ENCODE data around the gene ENKUR.

ENKUR gene, protein sequence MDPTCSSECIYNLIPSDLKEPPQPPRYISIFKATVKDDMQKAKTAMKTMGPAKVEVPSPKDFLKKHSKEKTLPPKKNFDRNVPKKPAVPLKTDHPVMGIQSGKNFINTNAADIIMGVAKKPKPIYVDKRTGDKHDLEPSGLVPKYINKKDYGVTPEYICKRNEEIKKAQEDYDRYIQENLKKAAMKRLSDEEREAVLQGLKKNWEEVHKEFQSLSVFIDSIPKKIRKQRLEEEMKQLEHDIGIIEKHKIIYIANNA

DNA sequence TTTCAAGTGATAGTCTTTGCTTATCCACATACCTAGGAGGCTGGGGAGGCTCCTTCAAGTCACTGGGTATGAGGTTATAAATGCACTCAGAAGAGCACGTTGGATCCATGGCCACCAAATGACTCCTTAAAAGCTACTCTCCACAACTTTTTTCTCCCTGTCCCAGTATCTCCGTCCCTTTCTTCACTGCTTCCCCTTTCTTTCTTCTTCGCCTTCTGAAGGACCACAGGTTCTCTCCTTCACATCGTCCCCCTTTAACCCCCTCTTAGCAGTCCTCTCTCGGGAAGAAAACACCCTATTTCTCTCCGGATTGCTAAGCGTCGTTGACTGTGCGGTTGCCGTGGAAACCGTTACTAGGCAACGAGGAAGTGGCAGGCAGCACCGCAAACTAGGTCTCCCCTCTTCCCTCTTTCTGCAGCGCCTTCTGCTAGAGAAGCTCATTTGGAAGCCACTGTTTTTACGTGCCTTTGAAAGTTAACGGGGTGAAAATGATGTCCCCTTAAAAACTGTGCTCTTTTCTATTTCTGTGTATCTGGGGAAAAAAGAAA lies at the start of gene ENKUR:
ENKUR (minus strand) TSS at position 331 of the 548 bp plus-strand sequence; CDS start at position 109, 222 bp downstream.
- peak; percentile 86 for DNase-seq (ENCODE audit: low read depth, low spot score)
- Histone ChIP-seq H3K9ac (ENCODE audit: insufficient read length, low read depth) (peak within 1 kb of the TSS; percentile 95), H3K27me3 (ENCODE audit: insufficient read depth, insufficient read length) (no peaks in the 10 kb centered on the region), H3K36me3 (ENCODE audit: insufficient read depth, insufficient read length, low read length) (no peaks in the 10 kb centered on the region), H3K4me1 (ENCODE audit: insufficient read depth, insufficient read length) (no peaks in the 10 kb centered on the region), H3K4me3 (ENCODE audit: insufficient read length, low read depth) (peak within 1 kb of the TSS; percentile 95), H3K9me3 (ENCODE audit: insufficient read depth, low read length) (no peaks in the 10 kb centered on the region)
- TF ChIP-seq ZNF274 (IDR thresholded peaks at IDR 0.05; ENCODE audit: low read depth, low read length) (no peak), YY1 (IDR thresholded peaks at IDR 0.05; ENCODE audit: insufficient read depth, insufficient read length) (no peak), SUZ12 (IDR thresholded peaks at IDR 0.05; ENCODE audit: extremely low read depth, insufficient read depth, insufficient read length) (no peak)

DNA sequence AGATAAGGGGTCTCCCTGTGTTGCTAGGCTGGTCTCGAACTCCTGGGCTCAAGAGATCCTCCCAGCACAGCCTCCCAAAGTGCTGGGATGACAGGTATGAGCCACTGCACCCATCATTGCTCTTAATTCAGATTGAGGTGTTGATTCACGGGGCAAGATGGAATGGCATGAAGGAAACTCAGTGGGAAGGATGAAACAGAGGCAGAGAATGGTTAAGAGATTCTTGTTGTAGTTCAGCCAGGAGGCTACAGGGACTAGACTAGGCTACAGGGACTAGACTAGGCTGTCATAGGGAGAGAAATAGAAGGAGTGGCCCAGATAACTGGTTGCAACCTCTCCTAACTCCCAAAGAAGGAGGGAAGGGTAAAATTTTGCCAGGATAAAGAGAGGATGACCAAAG lies 48.4 kb upstream of the ENKUR start:
- Histone ChIP-seq H3K27me3 (ENCODE audit: insufficient read depth, insufficient read length) (peaks cover 23% of the 10 kb centered on the region), H3K4me1 (ENCODE audit: insufficient read depth, insufficient read length) (peaks cover 10% of the 10 kb centered on the region), H3K4me3 (ENCODE audit: insufficient read length, low read depth) (no peak overlapping the region), H3K9ac (ENCODE audit: insufficient read length, low read depth) (no peak overlapping the region), H3K9me3 (ENCODE audit: insufficient read depth, low read length) (peaks cover 5% of the 10 kb centered on the region), H3K36me3 (ENCODE audit: insufficient read depth, insufficient read length, low read length) (no peaks in the 10 kb centered on the region)
- TF ChIP-seq ZNF274 (IDR thresholded peaks at IDR 0.05; ENCODE audit: low read depth, low read length) (no peak), SUZ12 (IDR thresholded peaks at IDR 0.05; ENCODE audit: extremely low read depth, insufficient read depth, insufficient read length) (no peak), YY1 (IDR thresholded peaks at IDR 0.05; ENCODE audit: insufficient read depth, insufficient read length) (no peak)
- DNase-seq (ENCODE audit: low read depth, low spot score), result no peak

DNA sequence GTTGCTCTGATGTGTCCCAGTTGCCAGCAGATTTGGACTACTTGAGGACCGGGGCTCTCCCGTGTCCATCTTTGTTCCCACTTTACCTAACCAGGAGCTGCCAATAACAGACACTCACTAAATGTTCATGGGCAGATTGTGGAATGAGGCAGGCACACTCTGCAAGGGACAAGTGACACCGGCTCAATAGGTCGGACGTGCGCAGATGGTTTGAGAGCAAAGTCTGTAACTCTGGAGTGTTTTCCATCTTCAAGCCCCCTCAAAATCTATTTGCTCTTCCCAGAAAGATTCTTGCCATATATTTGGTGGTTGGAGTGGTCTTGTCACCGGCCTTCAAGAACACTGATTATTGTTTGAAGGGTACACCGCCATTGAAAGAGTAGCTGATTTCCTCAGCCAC lies 47.7 kb upstream of the ENKUR start:
- Histone ChIP-seq H3K27me3 (ENCODE audit: insufficient read depth, insufficient read length) (peaks cover 18% of the 10 kb centered on the region), H3K4me3 (ENCODE audit: insufficient read length, low read depth) (no peak overlapping the region), H3K36me3 (ENCODE audit: insufficient read depth, insufficient read length, low read length) (no peaks in the 10 kb centered on the region), H3K9me3 (ENCODE audit: insufficient read depth, low read length) (peaks cover 5% of the 10 kb centered on the region; the same call in 1 of the 2 replicates), H3K9ac (ENCODE audit: insufficient read length, low read depth) (no peak overlapping the region), H3K4me1 (ENCODE audit: insufficient read depth, insufficient read length) (peaks cover 10% of the 10 kb centered on the region)
- TF ChIP-seq YY1 (IDR thresholded peaks at IDR 0.05; ENCODE audit: insufficient read depth, insufficient read length) (no peak), ZNF274 (IDR thresholded peaks at IDR 0.05; ENCODE audit: low read depth, low read length) (no peak), SUZ12 (IDR thresholded peaks at IDR 0.05; ENCODE audit: extremely low read depth, insufficient read depth, insufficient read length) (no peak)
- DNase-seq (ENCODE audit: low read depth, low spot score), result no peak

DNA sequence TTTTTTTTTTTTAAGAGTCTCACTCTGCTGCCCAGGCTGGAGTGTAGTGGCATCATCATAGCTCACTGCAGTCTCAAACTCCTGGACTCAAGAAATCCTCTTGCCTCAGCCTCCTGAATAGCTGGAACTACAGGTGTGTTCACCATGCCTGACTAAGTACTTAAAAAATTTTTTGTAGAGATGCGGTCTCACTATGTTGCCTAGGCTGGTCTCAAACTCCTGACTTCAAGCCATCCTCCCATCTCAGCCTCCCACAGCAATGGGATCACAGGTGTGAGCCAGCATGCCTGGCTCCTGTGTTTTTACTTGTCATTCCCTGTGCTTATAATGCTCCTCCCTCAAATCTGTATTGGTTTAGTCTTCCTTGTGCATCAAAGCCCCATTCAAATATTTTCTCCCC lies 47.2 kb upstream of the ENKUR start:
- Histone ChIP-seq H3K9ac (ENCODE audit: insufficient read length, low read depth) (no peak overlapping the region), H3K36me3 (ENCODE audit: insufficient read depth, insufficient read length, low read length) (no peaks in the 10 kb centered on the region), H3K27me3 (ENCODE audit: insufficient read depth, insufficient read length) (peaks cover 18% of the 10 kb centered on the region), H3K4me1 (ENCODE audit: insufficient read depth, insufficient read length) (peaks cover 10% of the 10 kb centered on the region), H3K9me3 (ENCODE audit: insufficient read depth, low read length) (peaks cover 5% of the 10 kb centered on the region; the same call in 1 of the 2 replicates), H3K4me3 (ENCODE audit: insufficient read length, low read depth) (no peak overlapping the region)
- TF ChIP-seq YY1 (IDR thresholded peaks at IDR 0.05; ENCODE audit: insufficient read depth, insufficient read length) (no peak), SUZ12 (IDR thresholded peaks at IDR 0.05; ENCODE audit: extremely low read depth, insufficient read depth, insufficient read length) (no peak), ZNF274 (IDR thresholded peaks at IDR 0.05; ENCODE audit: low read depth, low read length) (no peak)
- DNase-seq (ENCODE audit: low read depth, low spot score), result no peak

DNA sequence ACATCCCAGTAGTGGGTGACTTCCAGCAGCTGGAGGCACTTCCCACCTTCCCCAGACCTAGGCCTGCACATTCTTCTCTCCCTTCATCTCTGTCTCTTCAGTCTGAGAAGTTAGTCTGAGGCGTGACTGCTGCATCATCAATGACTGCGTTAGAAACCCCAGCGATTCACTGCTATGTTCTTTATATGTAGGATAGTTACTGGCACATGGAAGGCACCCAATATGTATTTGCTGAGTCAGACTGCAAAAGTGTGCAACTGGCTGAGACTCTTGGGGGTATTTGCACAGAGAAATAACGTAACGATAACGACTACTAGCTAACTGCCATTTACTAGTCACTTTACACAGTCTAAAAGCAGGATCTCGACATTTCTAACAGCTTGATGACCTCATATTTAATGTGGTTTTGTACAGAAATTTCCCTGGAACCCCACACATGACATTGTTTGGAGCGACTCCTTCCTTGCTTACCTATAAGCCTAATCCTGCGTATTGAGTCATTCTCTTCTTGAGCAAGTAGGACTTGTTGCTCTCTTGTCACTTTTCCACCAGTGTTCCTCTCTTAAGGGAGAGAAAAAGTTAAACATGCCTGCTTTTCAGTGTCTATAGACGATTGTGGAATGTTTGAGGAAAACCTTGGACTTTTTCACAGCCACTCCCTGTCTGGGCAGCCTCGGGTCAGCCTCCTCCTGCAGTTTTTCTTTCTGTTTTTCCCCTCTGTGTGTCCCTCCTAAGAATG lies 45.9 kb upstream of the ENKUR start:
- DNase-seq (ENCODE audit: low read depth, low spot score), result no peak
- H3K4me3 ChIP-seq (ENCODE audit: insufficient read length, low read depth), result no peak overlapping the region

DNA sequence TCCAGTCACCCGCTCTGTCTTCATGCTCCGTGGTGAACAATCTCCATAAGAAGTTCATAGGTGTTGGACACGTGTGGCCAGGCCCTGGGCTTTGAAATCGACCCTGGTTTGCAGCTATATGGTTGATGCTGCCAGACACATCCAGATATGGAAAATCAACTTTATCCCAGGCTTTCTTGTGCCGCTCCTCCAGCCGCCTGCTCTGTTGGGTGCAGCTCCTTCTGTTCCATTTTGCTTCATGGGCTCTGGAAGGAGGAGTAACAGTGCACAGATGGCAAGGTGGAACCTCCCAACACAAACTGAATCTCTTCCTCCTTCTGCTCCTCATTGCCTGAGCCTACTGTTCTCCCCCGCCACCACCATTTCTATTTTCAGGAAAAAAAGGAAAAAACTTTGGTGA lies 45.2 kb upstream of the ENKUR start:
- no peak for DNase-seq (ENCODE audit: low read depth, low spot score)
- Histone ChIP-seq H3K36me3 (ENCODE audit: insufficient read depth, insufficient read length, low read length) (no peaks in the 10 kb centered on the region), H3K9me3 (ENCODE audit: insufficient read depth, low read length) (peaks cover 5% of the 10 kb centered on the region; the same call in 1 of the 2 replicates), H3K4me3 (ENCODE audit: insufficient read length, low read depth) (no peak overlapping the region), H3K4me1 (ENCODE audit: insufficient read depth, insufficient read length) (peaks cover 10% of the 10 kb centered on the region), H3K9ac (ENCODE audit: insufficient read length, low read depth) (no peak overlapping the region), H3K27me3 (ENCODE audit: insufficient read depth, insufficient read length) (peaks cover 9% of the 10 kb centered on the region)
- TF ChIP-seq SUZ12 (IDR thresholded peaks at IDR 0.05; ENCODE audit: extremely low read depth, insufficient read depth, insufficient read length), result no peak

More for the DNA sequence above, 45.9 kb upstream of the ENKUR start:
- no peak for TF ChIP-seq SUZ12 (IDR thresholded peaks at IDR 0.05; ENCODE audit: extremely low read depth, insufficient read depth, insufficient read length)
- TF ChIP-seq ZNF274 (IDR thresholded peaks at IDR 0.05; ENCODE audit: low read depth, low read length), result no peak
- TF ChIP-seq YY1 (IDR thresholded peaks at IDR 0.05; ENCODE audit: insufficient read depth, insufficient read length), result no peak
- Histone ChIP-seq H3K4me1 (ENCODE audit: insufficient read depth, insufficient read length) (peaks cover 10% of the 10 kb centered on the region), H3K9me3 (ENCODE audit: insufficient read depth, low read length) (peaks cover 5% of the 10 kb centered on the region; the same call in 1 of the 2 replicates), H3K36me3 (ENCODE audit: insufficient read depth, insufficient read length, low read length) (no peaks in the 10 kb centered on the region), H3K9ac (ENCODE audit: insufficient read length, low read depth) (no peak overlapping the region), H3K27me3 (ENCODE audit: insufficient read depth, insufficient read length) (peaks cover 10% of the 10 kb centered on the region)

DNA sequence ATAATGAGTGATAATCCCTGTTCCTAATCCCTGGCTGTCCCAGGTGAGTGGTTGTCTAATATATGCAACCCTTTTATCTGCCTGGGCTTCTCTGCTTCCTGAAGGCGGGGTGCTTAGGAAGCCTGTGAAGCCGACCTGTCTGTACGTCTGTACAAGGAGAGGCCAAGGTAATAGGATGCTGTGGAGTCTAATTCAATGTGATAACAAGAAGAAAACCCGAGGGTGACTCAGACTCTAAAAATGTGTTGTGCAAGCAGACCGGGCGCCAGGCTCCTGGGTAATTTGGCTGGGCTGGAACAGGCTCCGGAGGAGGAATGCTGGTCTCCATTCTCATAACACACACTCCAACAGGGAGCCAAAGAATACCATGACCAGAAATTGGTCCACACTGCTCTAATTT lies 44.0 kb upstream of the ENKUR start:
- H3K9me3 ChIP-seq (ENCODE audit: insufficient read depth, low read length), result peaks cover under 1% of the 10 kb centered on the region; the same call in 1 of the 2 replicates
- H3K4me1 ChIP-seq (ENCODE audit: insufficient read depth, insufficient read length), result peaks cover 10% of the 10 kb centered on the region
- DNase-seq (ENCODE audit: low read depth, low spot score), result no peak
- H3K9ac ChIP-seq (ENCODE audit: insufficient read length, low read depth), result no peak overlapping the region
- H3K27me3 ChIP-seq (ENCODE audit: insufficient read depth, insufficient read length), result peaks cover 7% of the 10 kb centered on the region
- no peaks in the 10 kb centered on the region for H3K36me3 ChIP-seq (ENCODE audit: insufficient read depth, insufficient read length, low read length)
- no peak for TF ChIP-seq SUZ12 (IDR thresholded peaks at IDR 0.05; ENCODE audit: extremely low read depth, insufficient read depth, insufficient read length)
- no peak for TF ChIP-seq YY1 (IDR thresholded peaks at IDR 0.05; ENCODE audit: insufficient read depth, insufficient read length)
- TF ChIP-seq ZNF274 (IDR thresholded peaks at IDR 0.05; ENCODE audit: low read depth, low read length), result no peak
- H3K4me3 ChIP-seq (ENCODE audit: insufficient read length, low read depth), result no peak overlapping the region
